CD14-positive monocyte (primary cell): Measurements from ENCODE around the gene LPCAT1. TPM values are rescaled to one million over a fixed set of nuclear protein-coding genes. Genes with fewer than 3 reads are reported as not detected.

Experiments used
- DNase-seq, 3 donors: peaks; one replicate each; pipeline ENCODE4 v3.0.0-alpha.2; 2011 to 2022
- H2AFZ ChIP-seq: 2 replicates; pipeline ENCODE4 v1.6.0; 2012; ENCODE audit warnings: mild to moderate bottlenecking, low read depth, low read length, inconsistent platforms; ENCODE audit not compliant: insufficient read depth, poor library complexity, severe bottlenecking
- H3K27ac ChIP-seq, 2 donors: 1 replicate in 1 of 2; 2 replicates in 1 of 2; pipeline ENCODE4 v1.5.1; 2012 to 2013; ENCODE audit warnings: low read length in 2 of 2, control low read depth in 1 of 2, inconsistent platforms in 1 of 2, low read depth in 1 of 2, mild to moderate bottlenecking in 1 of 2
- H3K27me3 ChIP-seq, 2 donors: one replicate each; pipeline versions ENCODE4 v1.6.0 to v1.6.1; 2011 to 2013; ENCODE audit warnings: low read length in 2 of 2; ENCODE audit not compliant: control insufficient read depth in 2 of 2, insufficient read depth in 2 of 2
- H3K36me3 ChIP-seq, 2 donors: replicated peaks in 1 of 2; 1 replicate in 1 of 2; 2 replicates in 1 of 2; pipeline versions ENCODE4 v1.5.1 to v1.6.1; 2012 to 2013; ENCODE audit warnings: low read length in 2 of 2, control low read depth in 1 of 2, inconsistent platforms in 1 of 2, mild to moderate bottlenecking in 1 of 2; ENCODE audit not compliant: insufficient read depth in 2 of 2, control insufficient read depth in 1 of 2
- H3K4me1 ChIP-seq, 2 donors: 1 replicate in 1 of 2; 2 replicates in 1 of 2; pipeline versions ENCODE4 v1.5.1 to v1.6.1; 2012 to 2013; ENCODE audit warnings: low read length in 2 of 2, control low read depth in 1 of 2, inconsistent platforms in 1 of 2, mild to moderate bottlenecking in 1 of 2, moderate library complexity in 1 of 2; ENCODE audit not compliant: insufficient read depth in 2 of 2, control insufficient read depth in 1 of 2
- H3K4me2 ChIP-seq: replicated peaks from 2 replicates; pipeline ENCODE3; 2012; ENCODE audit warnings: low read length, moderate library complexity, mild to moderate bottlenecking; ENCODE audit not compliant: poor library complexity, severe bottlenecking; ENCODE audit errors: extremely low read depth
- H3K4me3 ChIP-seq, 3 experiments: fragments of 200-600 bp in 1 of 3; sonication (generic) in 1 of 3; replicated peaks in 1 of 3; 1 replicate in 2 of 3; 2 replicates in 1 of 3; pipeline ENCODE4 v1.5.1; 2011 to 2013; ENCODE audit warnings: low read length in 3 of 3, mild to moderate bottlenecking in 3 of 3, control low read depth in 2 of 3, low read depth in 2 of 3, inconsistent platforms in 1 of 3, moderate library complexity in 1 of 3
- H3K79me2 ChIP-seq: 2 replicates; pipeline ENCODE4 v1.6.0; 2012; ENCODE audit warnings: mild to moderate bottlenecking, control low read depth, inconsistent platforms, low read length, moderate library complexity; ENCODE audit not compliant: insufficient read depth
- H3K9ac ChIP-seq: 2 replicates; pipeline ENCODE4 v1.6.0; 2017; ENCODE audit warnings: low read length, mild to moderate bottlenecking; ENCODE audit not compliant: insufficient read depth, poor library complexity, severe bottlenecking
- H3K9me3 ChIP-seq, 2 donors: replicated peaks in 1 of 2; 1 replicate in 1 of 2; 2 replicates in 1 of 2; pipeline versions ENCODE4 v1.5.1 to v1.6.1; 2012 to 2013; ENCODE audit warnings: low read length in 2 of 2, control low read depth in 1 of 2; ENCODE audit not compliant: control insufficient read depth in 1 of 2, insufficient read depth in 1 of 2
- H4K20me1 ChIP-seq: 2 replicates; pipeline ENCODE4 v1.6.0; 2012; ENCODE audit warnings: mild to moderate bottlenecking, low read length, control low read depth, moderate library complexity; ENCODE audit not compliant: insufficient read depth
- H3K27ac Mint-ChIP-seq, 7 donors: one replicate each; pipeline ENCODE4 v1.8.0; 2020; ENCODE audit warnings: mild to moderate bottlenecking in 7 of 7, mixed read lengths in 7 of 7, moderate library complexity in 6 of 7, inconsistent platforms in 2 of 7
- H3K27me3 Mint-ChIP-seq, 3 donors: one replicate each; pipeline ENCODE4 v1.8.0; 2021 to 2022; ENCODE audit warnings: low read depth in 3 of 3, mild to moderate bottlenecking in 3 of 3, mixed read lengths in 3 of 3, moderate library complexity in 3 of 3, inconsistent platforms in 1 of 3
- H3K36me3 Mint-ChIP-seq, 2 donors: one replicate each; pipeline ENCODE4 v1.8.0; 2020; ENCODE audit warnings: mixed read lengths in 2 of 2, inconsistent platforms in 1 of 2, mild to moderate bottlenecking in 1 of 2
- H3K4me1 Mint-ChIP-seq: one replicate; pipeline ENCODE4 v1.8.0; 2020; ENCODE audit warnings: mild to moderate bottlenecking, mixed read lengths
- H3K4me3 Mint-ChIP-seq, 2 donors: one replicate each; pipeline ENCODE4 v1.8.0; 2020; ENCODE audit warnings: mild to moderate bottlenecking in 2 of 2, mixed read lengths in 2 of 2, moderate library complexity in 1 of 2
- H3K9me3 Mint-ChIP-seq, 7 donors: one replicate each; pipeline ENCODE4 v1.8.0; 2020 to 2022; ENCODE audit warnings: mixed read lengths in 7 of 7, mild to moderate bottlenecking in 6 of 7, moderate library complexity in 6 of 7, inconsistent platforms in 2 of 7
- CTCF ChIP-seq: fragments of 200-600 bp; IDR thresholded peaks from one replicate; pipeline ENCODE4 v1.8.0; 2022; ENCODE audit warnings: antibody characterized with exemption, mild to moderate bottlenecking
- WGBS: methylation state at CpG from one replicate; pipeline ENCODE4 v1.1.5; 2013; ENCODE audit warnings: missing lambda C conversion rate; ENCODE audit not compliant: insufficient coverage; 5-methylcytosine and 5-hydroxymethylcytosine counted together
- intact Hi-C, 2 donors: fragments of 100-400 bp; cut with micrococcal nuclease; formaldehyde crosslinking; loops; one replicate each; pipeline versions ENCODE4 v1.15.0 to v1.15.1; 2023
- polyA plus RNA-seq, 3 donors: library from polyadenylated mRNA; depleted of rRNA in 1 of 3; unstranded in 2 of 3; stranded (reverse) in 1 of 3; fragments of 300-500 nt in 2 of 3; fragments of >200 nt in 1 of 3; fragmentation: Illumina TruSeq in 2 of 3; gene quantifications; 1 replicate in 2 of 3; 2 replicates in 1 of 3; pipeline ENCODE4 v1.2.3, GENCODE V29; 2012 to 2021

The LPCAT1 gene
- polyA plus RNA-seq, 3 donors = 34.1 to 53.9 (median 34.8) TPM

- Histone ChIP-seq H3K9me3 (peaks cover 0 to 2% of the 10 kb centered on the region in 2 donors), H3K79me2 (no peaks in the 10 kb centered on the region), H3K27me3 (peaks cover 17 to 59% of the 10 kb centered on the region in 2 donors), H3K4me2 (no peak overlapping the region), H3K4me1 (no peaks in the 10 kb centered on the region), H3K36me3 (no peaks in the 10 kb centered on the region), H3K4me3 (no peak overlapping the region), H3K9ac (no peak overlapping the region), H4K20me1 (no peaks in the 10 kb centered on the region), H3K27ac (no peak overlapping the region), H2AFZ (no peak overlapping the region)
- H3K27me3 Mint-ChIP-seq = peaks cover 55 to 76% (median 59%) of the 10 kb centered on the region in 3 donors
- peaks cover 4 to 18% (median 12%) of the 10 kb centered on the region in 7 donors for H3K9me3 Mint-ChIP-seq
- no peak for DNase-seq
- H3K27ac Mint-ChIP-seq = no peak overlapping the region
- peak overlapping the region in 1 of 2 donors; percentile 61 for H3K4me3 Mint-ChIP-seq
- no peaks in the 10 kb centered on the region for H3K4me1 Mint-ChIP-seq
- intact Hi-C loops = no loop called here
- WGBS = 87% methylated on average over 3 of the region's 5 CpGs
- H3K36me3 Mint-ChIP-seq = no peaks in the 10 kb centered on the region
- no peak for TF ChIP-seq CTCF
Observed at GRCh38 chr5:1448511-1449011, 75.2 kb downstream of the LPCAT1 start.

- no peak overlapping the region for H3K9ac ChIP-seq
- H3K4me1 ChIP-seq = no peaks in the 10 kb centered on the region
- WGBS = 61% methylated on average over 8 of the region's 16 CpGs
- no peaks in the 10 kb centered on the region for H4K20me1 ChIP-seq
- H3K4me2 ChIP-seq = no peak overlapping the region
- no peaks in the 10 kb centered on the region for H3K36me3 Mint-ChIP-seq
- TF ChIP-seq CTCF = no peak
- no peak overlapping the region for H3K27ac Mint-ChIP-seq
- no peaks in the 10 kb centered on the region for H3K9me3 ChIP-seq
- H3K4me3 ChIP-seq = no peak overlapping the region
- no peak overlapping the region for H2AFZ ChIP-seq
- H3K27ac ChIP-seq = no peak overlapping the region
- peaks cover 60 to 77% (median 66%) of the 10 kb centered on the region in 3 donors for H3K27me3 Mint-ChIP-seq
- DNase-seq = no peak
- H3K79me2 ChIP-seq = no peaks in the 10 kb centered on the region
- H3K4me3 Mint-ChIP-seq = peak overlapping the region in 1 of 2 donors; percentile 68
- H3K27me3 ChIP-seq = peaks cover 19 to 66% of the 10 kb centered on the region in 2 donors
- peaks cover 0 to 10% (median 4%) of the 10 kb centered on the region in 7 donors for H3K9me3 Mint-ChIP-seq
- H3K36me3 ChIP-seq = no peaks in the 10 kb centered on the region
- no peaks in the 10 kb centered on the region for H3K4me1 Mint-ChIP-seq
- intact Hi-C loops = no loop called here
Observed at GRCh38 chr5:1447671-1448361, 75.9 kb downstream of the LPCAT1 start.
